Activated T-helper 2 cell treated with anti-CD3 and anti-CD28 coated beads, Interferon-gamma antibody, Interleukin-2, Interleukin-4, amounts not matched to agents 10 μg/mL and 5 μg/mL and 100 μg/mL, durations not matched to agents 14 hours and 24 hours and 36 hours (primary cell): ENCODE results near the gene KRT27. TPM values are rescaled to one million over a fixed set of nuclear protein-coding genes. Genes with fewer than 3 reads are reported as not detected.
A peak's percentile ranks its signal among the peaks of the same experiment; 100 is the strongest.

Experiments used
- DNase-seq: peaks from one replicate; pipeline ENCODE4 v3.0.0; 2021; ENCODE audit warnings: low spot score
- H3K27ac Mint-ChIP-seq: one replicate; pipeline ENCODE4 v1.8.0; 2021; ENCODE audit warnings: mixed read lengths
- H3K27me3 Mint-ChIP-seq: one replicate; pipeline ENCODE4 v1.8.0; 2021; ENCODE audit warnings: low read depth, mixed read lengths
- H3K36me3 Mint-ChIP-seq: one replicate; pipeline ENCODE4 v1.8.0; 2021; ENCODE audit warnings: low read depth, mixed read lengths
- H3K4me1 Mint-ChIP-seq: one replicate; pipeline ENCODE4 v1.8.0; 2021; ENCODE audit warnings: low read depth, mixed read lengths
- H3K4me3 Mint-ChIP-seq: one replicate; pipeline ENCODE4 v1.8.0; 2021; ENCODE audit warnings: low read depth, mild to moderate bottlenecking, moderate library complexity, mixed read lengths
- H3K9me3 Mint-ChIP-seq: one replicate; pipeline ENCODE4 v1.8.0; 2021; ENCODE audit warnings: mixed read lengths
- intact Hi-C: fragments of 100-400 bp; cut with micrococcal nuclease; formaldehyde crosslinking; loops from one replicate; pipeline ENCODE4 v1.15.1; 2023
- total RNA-seq: library from RNA; stranded (reverse); gene quantifications from 2 replicates; pipeline ENCODE4 v1.2.3, GENCODE V29; 2022

KRT27 gene, protein sequence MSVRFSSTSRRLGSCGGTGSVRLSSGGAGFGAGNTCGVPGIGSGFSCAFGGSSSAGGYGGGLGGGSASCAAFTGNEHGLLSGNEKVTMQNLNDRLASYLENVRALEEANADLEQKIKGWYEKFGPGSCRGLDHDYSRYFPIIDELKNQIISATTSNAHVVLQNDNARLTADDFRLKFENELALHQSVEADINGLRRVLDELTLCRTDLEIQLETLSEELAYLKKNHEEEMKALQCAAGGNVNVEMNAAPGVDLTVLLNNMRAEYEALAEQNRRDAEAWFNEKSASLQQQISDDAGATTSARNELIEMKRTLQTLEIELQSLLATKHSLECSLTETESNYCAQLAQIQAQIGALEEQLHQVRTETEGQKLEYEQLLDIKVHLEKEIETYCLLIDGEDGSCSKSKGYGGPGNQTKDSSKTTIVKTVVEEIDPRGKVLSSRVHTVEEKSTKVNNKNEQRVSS
- not detected in 2 replicates for total RNA-seq

DNA sequence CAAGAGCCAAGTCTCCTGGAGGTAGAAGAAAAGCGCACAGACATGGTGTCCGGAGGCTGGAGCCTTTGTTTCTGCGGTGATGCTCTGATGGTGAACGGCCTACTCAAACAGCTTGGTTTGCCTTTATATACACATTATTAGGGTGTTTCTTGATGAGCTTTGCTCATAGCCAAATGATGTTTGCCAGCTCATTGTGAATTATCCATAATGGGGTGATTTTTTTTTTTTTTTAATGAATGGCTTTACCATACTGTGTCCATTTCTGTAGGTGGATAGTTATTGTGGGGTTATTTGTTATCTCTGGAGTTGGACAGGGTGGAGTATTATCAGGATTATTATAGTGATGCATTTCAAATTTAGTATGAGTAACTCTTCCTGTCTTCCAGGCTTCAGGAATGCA is at the start of gene KRT27:
Gene KRT27, minus strand, starts transcription at position 101 of the 400 bp plus-strand sequence. Its CDS starts 57 bp downstream, at position 44.
- intact Hi-C loops: no loop called here
- Mint-ChIP-seq H3K36me3 (no peaks in the 10 kb centered on the region), H3K4me3 (no peak within 1 kb of the TSS), H3K27ac (no peak within 1 kb of the TSS), H3K4me1 (no peaks in the 10 kb centered on the region), H3K27me3 (peaks cover 35% of the 10 kb centered on the region), H3K9me3 (no peaks in the 10 kb centered on the region)
- no peak for DNase-seq

DNA sequence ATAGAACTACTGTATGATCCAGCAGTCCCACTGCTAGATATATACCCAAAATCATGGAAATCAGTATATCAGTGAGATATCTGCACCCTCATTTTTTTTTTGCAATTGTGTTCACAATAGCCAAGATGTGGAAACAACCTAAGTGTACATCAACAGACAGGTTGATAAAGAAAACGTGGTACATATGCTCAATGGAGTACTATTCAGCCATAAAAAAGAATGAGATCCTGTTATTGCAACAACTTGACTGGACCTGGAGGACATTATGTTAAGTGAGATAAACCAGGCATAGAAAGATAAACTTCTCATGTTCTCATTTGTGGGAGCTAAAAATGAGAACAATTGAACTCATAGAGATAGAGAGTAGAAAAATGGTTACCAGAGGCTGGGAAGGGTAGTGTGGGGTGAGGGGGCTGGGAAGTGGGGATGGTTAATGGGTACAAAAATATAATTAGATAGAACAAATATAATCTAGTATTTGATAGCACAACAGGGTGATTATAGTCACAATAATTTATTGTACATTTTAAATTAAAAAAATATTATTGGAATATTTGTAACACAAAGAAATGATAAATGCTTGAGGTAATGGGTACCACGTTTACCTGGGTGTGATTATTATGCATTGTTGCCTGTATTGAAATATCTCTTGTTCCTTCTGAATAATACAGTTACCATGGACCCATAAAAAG is 47.9 kb upstream of the KRT27 start:
- DNase-seq: no peak
- intact Hi-C loops: no loop called here
- Mint-ChIP-seq H3K36me3 (peaks cover 9% of the 10 kb centered on the region), H3K4me1 (peaks cover 25% of the 10 kb centered on the region), H3K4me3 (no peak overlapping the region), H3K9me3 (no peaks in the 10 kb centered on the region), H3K27me3 (no peaks in the 10 kb centered on the region), H3K27ac (no peak overlapping the region)

DNA sequence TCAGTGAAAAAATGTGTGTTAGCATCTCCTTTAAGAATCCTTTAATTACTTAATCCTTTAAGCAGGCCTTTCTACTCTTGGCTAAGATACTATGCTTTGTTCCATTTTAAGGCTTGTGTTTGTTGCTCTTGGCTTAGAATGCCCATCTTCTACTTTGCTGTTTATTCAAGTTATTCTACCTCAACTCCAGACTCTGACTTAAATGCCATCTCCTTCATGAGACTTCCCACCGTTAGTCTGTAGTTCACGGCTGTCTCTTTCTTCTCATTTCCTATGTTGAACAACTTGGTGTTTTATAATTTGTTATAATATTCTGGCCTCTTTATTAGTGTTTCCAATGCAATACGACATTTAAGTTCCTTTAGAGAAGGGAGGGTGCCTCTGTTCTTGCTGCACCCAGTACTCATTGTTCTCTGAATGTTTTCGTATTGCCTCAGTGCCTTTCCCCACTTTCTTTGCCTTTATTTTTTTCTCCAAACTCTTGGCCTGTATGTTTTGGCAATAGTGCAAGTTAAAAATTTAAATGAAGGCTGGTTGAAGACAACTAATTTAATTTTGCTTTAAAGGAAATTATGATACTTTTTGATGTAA is 46.2 kb upstream of the KRT27 start:
- peaks cover 33% of the 10 kb centered on the region for H3K4me1 Mint-ChIP-seq
- no peak overlapping the region for H3K4me3 Mint-ChIP-seq
- intact Hi-C loops: no loop called here
- H3K27ac Mint-ChIP-seq: no peak overlapping the region
- H3K36me3 Mint-ChIP-seq: peaks cover 3% of the 10 kb centered on the region
- H3K27me3 Mint-ChIP-seq: no peaks in the 10 kb centered on the region
- H3K9me3 Mint-ChIP-seq: no peaks in the 10 kb centered on the region
- DNase-seq: no peak

DNA sequence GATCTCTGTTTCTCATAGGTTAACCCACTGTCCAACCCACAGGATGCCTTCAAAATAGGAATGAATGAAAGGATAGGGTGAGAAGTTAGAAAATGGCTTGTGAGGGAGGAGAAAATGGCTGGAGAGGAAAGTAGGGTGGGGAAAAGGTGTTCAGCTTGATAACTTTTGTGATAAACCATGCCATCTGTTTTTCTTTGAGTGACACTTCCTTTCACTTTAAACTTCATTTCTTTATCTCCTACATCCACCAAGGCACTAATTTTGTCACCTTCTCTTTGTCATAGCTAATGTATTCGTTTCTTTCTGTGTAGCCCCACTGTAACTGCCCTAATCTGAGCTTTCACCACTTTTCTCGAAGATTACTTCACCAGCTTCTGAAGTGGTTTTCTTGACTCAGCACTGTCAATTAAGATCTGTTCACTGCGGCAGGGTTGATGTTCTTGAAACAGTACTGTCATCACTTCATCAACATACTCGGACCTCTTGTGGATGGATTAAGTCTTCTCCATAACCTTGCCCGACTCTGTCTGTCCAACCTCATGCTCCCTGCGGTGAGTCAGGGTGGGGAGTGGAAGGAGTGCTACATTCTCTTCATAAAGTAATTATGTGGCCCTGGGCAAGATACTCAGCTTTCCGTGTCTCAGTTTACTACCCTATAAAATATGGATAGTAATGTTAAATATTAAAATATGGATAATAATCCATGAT is 45.5 kb upstream of the KRT27 start:
- peaks cover 3% of the 10 kb centered on the region for H3K36me3 Mint-ChIP-seq
- H3K27ac Mint-ChIP-seq: peak overlapping the region; percentile 67
- H3K9me3 Mint-ChIP-seq: no peaks in the 10 kb centered on the region
- DNase-seq: no peak
- no peaks in the 10 kb centered on the region for H3K27me3 Mint-ChIP-seq
- intact Hi-C loops: no loop called here
- H3K4me1 Mint-ChIP-seq: peaks cover 31% of the 10 kb centered on the region
- H3K4me3 Mint-ChIP-seq: peak overlapping the region; percentile 46

DNA sequence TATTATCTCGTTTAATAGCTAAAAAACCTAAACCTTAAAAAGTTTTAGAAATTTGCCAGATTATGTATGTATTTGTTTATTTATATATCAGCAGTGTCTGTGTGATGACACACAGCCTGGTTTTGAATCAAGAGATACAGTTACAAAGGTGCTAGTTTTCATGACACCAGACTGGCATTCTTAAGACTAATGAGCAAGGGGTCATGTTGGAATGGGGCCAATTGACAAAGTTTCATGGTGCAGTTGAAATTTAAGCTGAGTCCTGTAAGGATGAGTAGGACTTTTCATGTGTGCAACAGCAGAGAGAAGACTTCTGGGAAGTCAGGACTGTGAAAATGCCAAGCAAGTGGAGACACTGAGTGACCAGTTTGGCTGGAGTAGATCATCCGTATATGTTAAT is 43.2 kb upstream of the KRT27 start:
- Mint-ChIP-seq H3K27ac (no peak overlapping the region), H3K36me3 (peaks cover 10% of the 10 kb centered on the region), H3K27me3 (no peaks in the 10 kb centered on the region), H3K4me1 (peaks cover 31% of the 10 kb centered on the region), H3K9me3 (no peaks in the 10 kb centered on the region), H3K4me3 (no peak overlapping the region)
- intact Hi-C loops: no loop called here
- DNase-seq: no peak

DNA sequence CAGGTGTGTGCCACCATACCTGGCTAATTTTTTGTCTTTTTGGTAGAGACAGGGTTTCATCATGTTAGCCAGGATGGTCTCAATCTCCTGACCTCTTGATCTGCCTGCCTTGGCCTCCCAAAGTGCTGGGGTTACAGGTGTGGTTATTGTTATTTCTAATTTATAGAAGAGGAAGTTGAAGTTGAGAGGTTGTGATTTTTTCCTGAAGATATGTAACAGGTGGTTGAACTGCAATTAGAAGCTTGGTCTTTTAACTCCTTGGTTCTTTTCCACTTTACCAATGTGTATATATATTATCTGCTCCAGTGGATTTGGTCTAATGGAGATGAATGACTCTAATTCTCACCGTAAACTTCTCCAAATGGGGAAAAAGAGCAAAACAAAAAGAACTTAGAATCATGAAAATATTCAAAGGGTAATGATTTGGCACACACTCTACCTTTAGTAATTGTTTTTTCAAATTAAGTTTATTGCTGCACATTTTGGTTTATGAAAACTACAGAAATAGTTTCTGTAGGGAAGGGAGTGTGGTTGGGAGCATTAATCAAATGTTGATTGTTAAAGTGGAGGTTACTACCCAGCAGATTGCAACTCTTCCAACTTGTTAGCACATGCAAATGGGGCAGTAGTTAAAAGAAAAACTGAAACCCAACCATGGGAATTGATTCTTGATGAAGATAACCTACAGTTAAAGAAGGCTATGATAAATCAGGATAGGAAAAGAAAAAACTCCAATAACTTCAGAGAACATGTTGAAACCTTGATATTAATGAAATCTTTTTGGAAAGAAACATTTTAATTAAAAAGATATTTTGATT is 41.9 kb upstream of the KRT27 start:
- Mint-ChIP-seq H3K4me3 (no peak overlapping the region), H3K27ac (no peak overlapping the region), H3K9me3 (no peaks in the 10 kb centered on the region), H3K4me1 (peaks cover 40% of the 10 kb centered on the region), H3K27me3 (no peaks in the 10 kb centered on the region), H3K36me3 (peaks cover 19% of the 10 kb centered on the region)
- intact Hi-C loops: no loop called here
- DNase-seq: no peak

DNA sequence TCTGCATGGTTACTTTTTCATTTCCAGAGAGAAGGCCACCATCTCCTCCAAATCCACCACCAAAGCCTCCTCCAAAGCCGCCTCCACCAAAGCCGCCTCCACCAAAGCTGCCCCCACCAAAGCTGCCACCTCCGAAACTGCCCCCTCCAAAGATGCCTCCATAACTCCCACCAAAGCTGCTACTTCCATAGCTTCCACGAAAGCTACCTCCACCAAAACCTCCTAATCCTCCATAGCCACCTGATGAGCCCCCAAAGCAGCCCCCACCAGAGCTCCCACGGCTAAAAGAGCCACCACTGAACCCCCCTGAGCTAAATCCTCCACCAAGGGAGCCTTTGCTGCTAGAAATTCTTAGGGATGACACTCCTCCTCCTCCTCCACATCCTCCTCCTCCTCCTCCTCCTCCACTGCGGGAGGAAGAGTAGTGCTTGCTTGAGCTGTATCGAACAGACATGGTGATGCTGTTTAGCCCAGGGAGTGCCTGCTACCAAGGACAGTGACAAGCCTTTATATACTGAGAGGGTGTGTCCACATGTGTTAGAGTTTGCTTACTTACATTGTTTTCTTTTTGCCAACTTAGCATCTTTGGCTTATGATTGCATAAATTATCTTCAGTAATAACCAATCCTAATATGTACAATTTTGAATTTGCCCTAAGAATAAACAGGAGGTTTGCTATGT is 39.9 kb upstream of the KRT27 start, which contains the start of gene KRT10:
Gene KRT10, minus strand, starts transcription at position 483 of the 681 bp plus-strand sequence. Its CDS starts 29 bp downstream, at position 454.
- H3K4me3 Mint-ChIP-seq: no peak within 1 kb of the TSS
- H3K27me3 Mint-ChIP-seq: no peaks in the 10 kb centered on the region

DNA sequence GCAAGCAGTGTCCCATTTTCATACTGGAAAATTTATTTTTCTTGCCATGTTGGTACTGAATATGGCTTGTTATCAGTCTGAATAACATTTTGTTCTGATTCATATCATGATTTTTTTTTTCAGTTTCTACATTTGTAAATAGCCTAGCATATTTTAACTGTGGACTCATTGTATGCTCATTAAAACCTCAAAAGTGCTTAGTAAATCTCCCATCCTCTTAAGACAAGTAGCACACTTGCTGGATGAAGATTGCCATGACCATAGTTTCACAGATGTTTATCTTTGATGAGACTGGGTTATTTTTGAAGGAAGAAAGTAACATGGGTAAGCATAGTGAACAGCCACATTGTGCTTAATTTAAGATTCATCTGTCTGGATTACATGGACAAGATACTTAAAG is 39.2 kb upstream of the KRT27 start:
- peaks cover 38% of the 10 kb centered on the region for H3K4me1 Mint-ChIP-seq
- no peak overlapping the region for H3K4me3 Mint-ChIP-seq
- no peaks in the 10 kb centered on the region for H3K9me3 Mint-ChIP-seq
- H3K27me3 Mint-ChIP-seq: no peaks in the 10 kb centered on the region
- H3K36me3 Mint-ChIP-seq: peaks cover 39% of the 10 kb centered on the region
- no peak overlapping the region for H3K27ac Mint-ChIP-seq
- intact Hi-C loops: no loop called here
- DNase-seq: no peak

More for the DNA sequence above, 39.9 kb upstream of the KRT27 start, which contains the start of gene KRT10:
- no peak for DNase-seq
- Mint-ChIP-seq H3K4me1 (peaks cover 36% of the 10 kb centered on the region), H3K36me3 (peaks cover 31% of the 10 kb centered on the region), H3K9me3 (no peaks in the 10 kb centered on the region), H3K27ac (no peak within 1 kb of the TSS)
- intact Hi-C loops: no loop called here

DNA sequence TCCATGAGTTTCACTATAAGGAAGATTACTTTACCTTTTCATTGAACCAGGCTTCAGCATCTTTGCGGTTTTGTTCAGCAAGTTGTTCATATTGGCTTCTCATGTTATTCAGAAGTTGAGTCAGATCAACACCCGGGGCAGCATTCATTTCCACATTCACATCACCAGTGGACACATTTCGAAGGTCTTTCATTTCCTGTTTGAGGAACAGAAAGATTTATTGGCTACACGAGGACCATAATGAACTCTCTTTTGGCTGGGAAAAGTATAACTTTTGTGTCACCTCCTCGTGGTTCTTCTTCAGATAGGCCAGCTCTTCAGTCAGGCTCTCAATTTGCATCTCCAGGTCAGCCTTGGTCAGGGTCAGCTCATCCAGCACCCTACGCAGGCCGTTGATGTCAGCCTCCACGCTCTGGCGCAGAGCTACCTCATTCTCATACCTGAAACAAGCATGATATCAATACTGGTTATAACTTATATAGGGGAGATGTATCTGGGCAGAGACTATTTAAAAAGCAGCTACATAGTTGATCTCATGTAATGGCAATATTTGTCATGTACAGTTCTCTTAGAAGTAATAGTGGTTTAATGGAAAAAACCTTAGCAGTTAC is 38.0 kb upstream of the KRT27 start:
- Mint-ChIP-seq H3K27me3 (no peaks in the 10 kb centered on the region), H3K4me3 (peak overlapping the region; percentile 72), H3K27ac (no peak overlapping the region), H3K4me1 (peaks cover 34% of the 10 kb centered on the region), H3K36me3 (peaks cover 40% of the 10 kb centered on the region), H3K9me3 (no peaks in the 10 kb centered on the region)
- DNase-seq: no peak
- intact Hi-C loops: no loop called here

DNA sequence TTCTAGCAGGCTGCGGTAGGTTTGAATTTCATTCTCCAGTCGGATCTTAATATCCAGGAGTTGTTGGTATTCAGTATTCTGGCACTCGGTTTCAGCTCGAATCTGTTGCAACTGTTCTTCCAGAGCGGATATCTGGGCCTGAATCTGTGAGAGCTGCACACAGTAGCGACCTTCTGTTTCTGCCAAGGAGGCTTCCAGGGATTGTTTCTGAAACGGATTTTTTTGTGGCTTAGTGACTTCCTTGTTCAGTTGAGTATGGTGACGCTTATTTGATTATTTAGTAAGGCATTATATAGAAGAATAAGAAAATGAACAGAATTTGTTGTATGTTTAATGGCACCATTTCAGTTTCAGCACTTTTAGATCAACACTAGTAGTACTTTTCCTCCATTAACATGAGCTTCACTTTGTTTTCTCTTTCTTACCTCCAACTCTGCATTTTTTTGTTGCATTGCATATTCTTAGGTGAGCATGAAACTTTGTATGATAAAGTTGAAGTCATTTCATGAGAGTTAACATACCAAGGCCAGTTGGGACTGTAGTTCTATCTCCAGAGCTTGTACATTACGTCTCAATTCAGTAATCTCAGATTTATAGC is 37.3 kb upstream of the KRT27 start:
- Mint-ChIP-seq H3K4me1 (peaks cover 32% of the 10 kb centered on the region), H3K4me3 (peak overlapping the region; percentile 72), H3K27ac (peak overlapping the region; percentile 67), H3K27me3 (peaks cover 1% of the 10 kb centered on the region), H3K9me3 (peaks cover 3% of the 10 kb centered on the region), H3K36me3 (peaks cover 40% of the 10 kb centered on the region)
- intact Hi-C loops: loop anchor here (5.0 kb wide), 2 partner anchors 83 to 848 kb away; no protein-coding TSS in a partner anchor
- DNase-seq: no peak
